ENCODE measurements around the gene ARMH3.
A peak's percentile ranks its signal among the peaks of the same experiment; 100 is the strongest.

Gene ARMH3

GRCh38 chr10:101902032-101902819, 153.7 kb downstream of the ARMH3 start:
- DNase-seq: no peak

- no peak for DNase-seq
Observed at GRCh38 chr10:101901340-101901739, 154.6 kb downstream of the ARMH3 start.

DNA sequence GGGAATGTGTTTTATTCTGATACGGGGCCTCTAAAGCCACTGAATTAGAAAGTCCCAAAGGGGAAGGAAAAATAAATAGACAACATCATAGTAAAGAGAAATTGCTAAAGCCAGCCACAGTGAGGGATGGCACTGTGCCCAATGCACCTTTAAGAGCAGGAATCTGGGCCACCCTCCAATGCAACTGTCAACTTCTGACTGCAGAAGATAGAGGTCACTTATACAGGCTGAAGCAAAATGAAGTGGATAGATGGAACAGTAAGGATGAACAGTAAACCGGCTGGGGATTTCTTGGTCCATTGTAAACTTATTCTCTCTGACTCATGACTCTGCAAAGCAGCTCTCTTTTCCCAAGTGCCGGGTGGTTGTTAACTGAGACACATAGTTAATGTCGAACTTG, 158.3 kb downstream of the ARMH3 start:
- DNase-seq: no peak

DNA sequence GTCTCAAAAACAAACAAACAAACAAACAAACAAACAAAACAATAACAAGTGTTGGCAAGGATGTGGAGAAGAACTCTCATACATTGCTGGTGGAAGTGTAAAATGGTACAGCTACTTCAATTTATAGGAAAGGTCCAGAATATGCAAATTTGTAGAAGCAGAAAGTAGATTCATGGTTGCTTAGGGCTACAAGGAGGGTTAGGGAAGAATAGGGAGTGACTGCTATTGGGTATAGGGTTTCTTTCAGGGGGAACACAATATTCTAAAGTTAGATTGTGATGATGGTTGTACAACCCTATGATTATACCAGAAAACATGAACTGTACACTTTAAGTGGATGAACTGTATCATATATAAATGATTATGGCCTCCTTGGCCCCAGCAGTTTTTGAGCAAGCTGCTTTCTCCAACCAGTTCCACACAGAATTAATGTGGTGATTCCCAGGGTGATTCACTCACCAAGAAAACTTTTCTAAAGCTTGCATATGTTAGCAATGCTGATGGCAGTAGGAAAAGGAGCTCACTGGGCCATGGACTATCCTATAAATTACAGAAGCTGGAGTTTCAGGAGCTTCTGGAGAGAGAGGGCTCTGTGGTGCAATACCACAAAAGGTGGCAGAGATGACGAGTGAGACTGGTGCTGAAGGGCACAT, 159.6 kb downstream of the ARMH3 start:
- no peak for DNase-seq

DNA sequence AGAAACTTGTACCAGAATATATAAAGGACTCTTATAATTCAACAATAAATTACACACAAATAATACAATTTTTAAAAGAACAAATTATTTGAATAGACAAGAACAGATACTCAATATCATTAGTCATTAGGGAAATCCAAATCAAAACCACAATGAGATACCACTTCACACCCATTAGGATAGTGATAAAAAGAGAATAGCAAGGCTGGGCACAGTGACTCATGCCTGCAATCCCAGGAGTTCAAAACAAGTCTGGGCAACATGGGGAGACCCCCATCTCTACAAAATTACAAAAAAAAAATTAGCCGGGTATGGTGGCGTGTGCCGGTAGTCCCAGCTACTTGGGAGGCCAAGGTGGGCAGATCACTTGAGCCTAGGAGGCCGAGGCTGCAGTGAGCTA, 160.2 kb downstream of the ARMH3 start:
- DNase-seq: no peak

DNA sequence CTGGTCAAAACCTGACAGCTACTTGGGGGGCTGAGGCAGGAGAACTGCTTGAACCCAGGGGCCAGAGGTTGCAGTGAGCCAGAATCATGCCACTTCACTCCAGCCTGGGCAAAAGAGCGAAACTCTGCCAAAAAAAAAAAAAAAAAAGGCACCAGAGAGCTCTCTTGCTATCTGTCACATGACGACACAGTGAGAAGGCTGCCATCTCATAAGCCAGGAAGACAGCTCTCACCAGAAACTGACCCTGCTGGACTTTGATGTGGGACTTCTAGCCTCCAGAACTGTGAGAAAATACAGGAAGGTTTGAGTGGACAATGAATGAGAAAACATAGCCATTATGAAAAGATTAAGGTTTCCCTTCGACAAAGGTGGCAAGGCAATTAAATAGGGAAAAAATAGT, 161.2 kb downstream of the ARMH3 start:
- no peak for DNase-seq

GRCh38 chr10:101894266-101894665, 161.7 kb downstream of the ARMH3 start:
- no peak for DNase-seq

GRCh38 chr10:101893510-101894120, 162.4 kb downstream of the ARMH3 start:
- DNase-seq: no peak

GRCh38 chr10:101892782-101893391, 163.1 kb downstream of the ARMH3 start:
- DNase-seq: no peak

DNA sequence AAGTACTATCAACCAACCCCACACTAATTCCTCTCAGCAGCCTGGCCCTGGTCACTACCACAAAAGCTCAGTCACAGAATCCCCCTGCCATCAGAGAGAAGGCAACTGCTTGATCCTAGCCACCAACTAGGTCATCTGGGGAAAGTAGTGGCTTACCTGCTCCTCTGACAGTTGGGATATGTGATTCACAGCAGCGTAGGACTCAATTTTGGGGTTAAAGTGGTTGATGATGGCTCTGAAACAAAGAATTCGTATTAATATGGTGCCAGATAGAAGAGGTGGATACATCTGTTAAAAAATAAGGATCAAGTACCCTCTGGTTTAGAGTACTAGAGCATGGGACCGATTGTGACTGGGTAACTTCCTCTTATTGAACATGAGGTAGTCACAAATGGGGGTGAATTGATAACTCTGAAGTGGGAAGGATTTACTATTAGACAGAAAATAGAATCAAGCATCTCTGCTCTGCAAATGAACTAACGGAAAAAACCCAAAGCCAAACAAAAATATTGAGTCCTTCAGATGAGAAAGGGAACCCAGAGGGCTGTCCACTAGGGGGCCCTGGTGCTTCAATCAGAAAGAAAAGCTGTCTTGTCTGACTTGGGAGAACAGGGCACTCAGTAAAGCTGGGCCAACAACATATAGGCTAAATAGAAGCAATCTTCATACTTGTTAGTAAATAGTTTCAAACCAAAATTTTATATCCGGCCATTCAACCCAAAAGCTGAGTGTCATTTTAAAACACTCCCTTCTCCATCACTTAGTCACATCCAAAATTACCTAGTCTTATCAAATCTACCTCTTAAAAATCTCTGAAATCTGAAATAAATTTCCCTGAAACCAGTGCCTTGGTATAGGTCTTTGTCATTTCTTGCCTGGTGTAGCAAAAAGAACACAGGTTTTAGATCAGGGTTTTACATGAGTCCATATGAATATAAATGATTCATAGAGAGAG, 166.4 kb downstream of the ARMH3 start:
- peak in 49 of 56 donors; percentile 6 to 89 (median 49) for DNase-seq

DNA sequence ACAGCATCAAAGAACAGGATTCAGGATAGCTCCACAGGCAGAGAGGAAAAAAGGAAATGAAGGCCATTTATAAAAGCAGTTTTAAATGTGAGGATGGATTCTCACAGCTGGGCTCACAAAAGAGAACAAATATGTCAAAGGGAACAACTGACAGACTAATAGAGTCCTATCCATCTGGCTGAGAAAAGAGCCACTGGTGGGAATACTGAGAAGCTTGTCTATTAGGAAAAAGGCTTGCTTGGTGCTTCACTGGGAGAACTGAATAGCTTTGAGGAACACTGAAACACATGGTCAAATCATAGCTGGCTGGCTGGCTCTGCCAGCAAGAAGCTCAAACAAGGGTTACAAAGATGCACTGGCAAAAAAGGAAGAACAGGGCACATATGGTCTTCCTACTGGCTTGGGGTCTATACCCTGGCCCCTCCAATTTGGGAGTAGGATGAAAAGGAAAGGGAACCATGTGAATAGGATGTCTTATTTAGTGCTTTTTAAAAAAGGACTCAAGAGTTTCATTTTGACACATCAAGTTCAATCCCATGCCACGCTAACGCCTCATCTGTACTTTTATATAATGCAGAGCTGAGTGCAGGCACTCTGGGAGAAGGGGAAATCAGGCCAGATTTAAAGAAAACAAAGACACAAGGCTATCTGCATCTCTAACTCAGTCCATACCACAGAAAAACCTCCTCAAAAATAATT, 167.6 kb downstream of the ARMH3 start:
- DNase-seq: peak in 16 of 56 donors; percentile 1 to 26 (median 8)

- no peak for DNase-seq
Observed at GRCh38 chr10:101887775-101888174, 168.2 kb downstream of the ARMH3 start.

DNA sequence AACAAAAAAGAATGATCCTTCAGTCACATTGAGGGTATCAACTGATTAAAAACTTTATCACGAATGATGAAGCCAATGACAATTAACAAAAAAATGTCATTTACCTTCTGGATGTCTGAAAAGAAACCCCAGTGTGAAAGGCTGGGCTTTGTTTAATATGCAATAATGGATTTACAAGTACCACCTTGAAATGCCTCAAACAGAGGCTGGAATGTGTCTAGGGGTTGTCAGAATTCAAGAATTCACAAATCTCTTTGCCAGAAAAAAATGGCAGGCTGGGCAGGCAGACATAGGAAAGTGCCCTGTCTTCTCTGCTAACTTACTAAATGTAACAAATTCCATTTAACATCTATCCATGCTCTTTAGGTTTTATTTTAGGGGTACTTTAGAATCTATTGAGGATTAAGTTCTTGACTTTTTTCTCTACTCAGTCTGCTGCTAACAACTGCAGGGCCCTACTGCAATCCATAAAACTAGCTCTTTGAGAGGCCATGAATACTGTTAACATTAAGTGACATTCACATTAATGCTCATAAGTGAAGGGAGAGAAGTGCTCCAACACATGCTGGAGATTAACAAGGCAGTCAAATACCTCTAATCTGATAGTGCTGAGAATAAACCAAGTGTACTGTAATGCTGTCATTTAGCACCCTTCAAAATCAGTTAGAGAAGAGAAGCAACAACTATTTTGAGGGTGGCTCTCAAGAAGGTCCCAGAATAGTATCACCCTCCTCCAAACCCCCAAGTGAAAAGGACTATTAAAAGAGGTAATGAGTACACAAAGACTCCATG, 169.3 kb downstream of the ARMH3 start:
- no peak for DNase-seq

GRCh38 chr10:101881036-101881774, 174.8 kb downstream of the ARMH3 start:
- no peak for DNase-seq

GRCh38 chr10:101880232-101880573, 175.8 kb downstream of the ARMH3 start:
- DNase-seq: no peak

- peak in 36 of 56 donors; percentile 6 to 68 (median 18) for DNase-seq
Observed at GRCh38 chr10:101879456-101880231, 176.3 kb downstream of the ARMH3 start.

DNA sequence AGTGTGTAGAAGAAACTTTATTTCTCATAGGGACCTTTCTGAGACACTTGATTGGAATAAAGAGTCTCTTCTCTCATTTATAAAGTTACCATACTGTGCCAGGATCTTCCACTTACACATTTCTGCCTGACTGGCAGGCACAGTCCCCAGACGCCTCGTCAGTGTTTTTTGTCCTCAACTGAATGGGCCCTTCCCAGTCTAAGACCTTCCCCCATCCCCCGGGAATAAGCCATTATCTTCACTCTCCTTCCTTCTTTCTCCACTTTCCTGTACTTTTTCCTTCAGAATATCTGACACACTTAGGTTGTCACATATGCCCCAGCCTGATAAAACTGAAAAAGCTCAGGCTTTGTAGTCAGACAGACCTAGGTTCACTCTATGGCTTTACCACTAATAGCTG, 177.1 kb downstream of the ARMH3 start:
- DNase-seq: peak in 1 of 56 donors; percentile 5
